SK-N-SH (cell line): Measurements from ENCODE around the gene PCDHGA1. TPM values are rescaled to one million over a fixed set of nuclear protein-coding genes. Genes with fewer than 3 reads are reported as not detected.
"Not testable (repeated sequence)": the region's sequence is repeated elsewhere in the genome, so short reads cannot be mapped to it uniquely, and the experiment has no call there.

Source experiments
- CTCF ChIA-PET: fragments of 300-600, 350-600 bp; formaldehyde crosslinking; extraction: SDS; loops from one replicate; lab custom pipeline; 2021; lab: Yijun Ruan, JAX
- POLR2A ChIA-PET: fragments of 350-600 bp; sonication (Branson Sonifier 250); formaldehyde crosslinking; extraction: SDS; loops from one replicate; lab custom pipeline; 2020; ENCODE audit warnings: antibody characterized with exemption, inconsistent platforms; lab: Yijun Ruan, JAX
- DNase-seq: peaks from one replicate; pipeline ENCODE4 v3.0.0; 2012
- H2AFZ ChIP-seq: fragments of 200-600 bp; sonication (generic); 2 replicates; pipeline ENCODE4 v1.8.1; 2016; ENCODE audit warnings: antibody characterized with exemption, mild to moderate bottlenecking, low read depth
- H3F3A ChIP-seq: fragments of 200-600 bp; sonication (generic); replicated peaks from 2 replicates; pipeline ENCODE3; 2016; ENCODE audit warnings: antibody characterized with exemption, mild to moderate bottlenecking; ENCODE audit not compliant: insufficient read depth
- H3K27ac ChIP-seq, 2 experiments: fragments of 200-500 bp in 1 of 2; fragments of 200-600 bp in 1 of 2; sonication (Bioruptor generic) in 1 of 2; sonication (generic), shearing (Covaris generic) in 1 of 2; 2 replicates each; pipeline versions ENCODE4 v1.5.1 to v1.6.1; 2014 to 2016; ENCODE audit warnings: low read depth in 2 of 2, inconsistent platforms in 1 of 2, low read length in 1 of 2, mild to moderate bottlenecking in 1 of 2, mixed read lengths in 1 of 2
- H3K27me3 ChIP-seq: fragments of 200-600 bp; sonication (generic), shearing (Covaris generic); 2 replicates; pipeline ENCODE4 v1.6.1; 2016; ENCODE audit warnings: mixed run types; ENCODE audit not compliant: insufficient read depth
- H3K36me3 ChIP-seq, 2 experiments: fragments of 200-500 bp in 1 of 2; fragments of 200-600 bp in 1 of 2; sonication (Bioruptor generic) in 1 of 2; sonication (generic) in 1 of 2; replicated peaks in 1 of 2; 2 replicates each; pipeline versions ENCODE3 to v1.5.1; 2014 to 2016; ENCODE audit warnings: low read length in 1 of 2, mild to moderate bottlenecking in 1 of 2; ENCODE audit not compliant: insufficient read depth in 2 of 2, control insufficient read depth in 1 of 2
- H3K4me1 ChIP-seq, 2 experiments: fragments of 200-500 bp in 1 of 2; fragments of 200-600 bp in 1 of 2; sonication (Bioruptor generic) in 1 of 2; sonication (generic), shearing (Covaris generic) in 1 of 2; 2 replicates each; pipeline versions ENCODE4 v1.5.1 to v1.6.1; 2014 to 2016; ENCODE audit warnings: low read depth in 1 of 2, low read length in 1 of 2, mixed run types in 1 of 2; ENCODE audit not compliant: insufficient read depth in 2 of 2, control insufficient read depth in 1 of 2
- H3K4me2 ChIP-seq: fragments of 200-600 bp; sonication (generic), shearing (Covaris generic); 2 replicates; pipeline ENCODE4 v1.6.1; 2017; ENCODE audit warnings: mixed run types
- H3K4me3 ChIP-seq, 2 experiments: fragments of 200-500 bp in 1 of 2; fragments of 200-600 bp in 1 of 2; sonication (Bioruptor generic) in 1 of 2; sonication (generic), shearing (Covaris generic) in 1 of 2; 2 replicates each; pipeline versions ENCODE4 v1.5.1 to v1.8.1; 2014 to 2016; ENCODE audit warnings: low read depth in 2 of 2, inconsistent platforms in 1 of 2, low read length in 1 of 2, mild to moderate bottlenecking in 1 of 2, mixed read lengths in 1 of 2, moderate library complexity in 1 of 2
- H3K79me2 ChIP-seq: fragments of 200-600 bp; sonication (generic); 2 replicates; pipeline ENCODE4 v1.8.1; 2017; ENCODE audit warnings: mild to moderate bottlenecking; ENCODE audit not compliant: insufficient read depth
- H3K9ac ChIP-seq: fragments of 200-600 bp; sonication (generic); 2 replicates; pipeline ENCODE4 v1.6.1; 2017; ENCODE audit warnings: mixed run types
- H3K9me2 ChIP-seq: fragments of 200-600 bp; sonication (generic); 2 replicates; pipeline ENCODE4 v1.6.1; 2017; ENCODE audit warnings: mixed run types
- H3K9me3 ChIP-seq: fragments of 200-600 bp; sonication (generic); 2 replicates; pipeline ENCODE4 v1.6.1; 2017; ENCODE audit warnings: mixed run types, mild to moderate bottlenecking, moderate library complexity
- H4K20me1 ChIP-seq: fragments of 200-600 bp; sonication (generic); 2 replicates; pipeline ENCODE4 v1.6.1; 2017; ENCODE audit warnings: mild to moderate bottlenecking, mixed run types; ENCODE audit not compliant: insufficient read depth
- CTCF ChIP-seq: fragments of 200-600 bp; sonication (generic); IDR thresholded peaks from 2 replicates; pipeline ENCODE4 v1.6.1; 2017; ENCODE audit warnings: antibody characterized with exemption, mild to moderate bottlenecking, moderate library complexity
- ELF1 ChIP-seq: IDR thresholded peaks from 2 replicates; pipeline ENCODE4 v1.4.0; 2012
- EZH2phosphoT487 ChIP-seq: fragments of 200-600 bp; sonication (generic); IDR thresholded peaks from 2 replicates; pipeline ENCODE4 v1.6.1; 2017; ENCODE audit warnings: low read depth, mixed run types, mild to moderate bottlenecking, antibody characterized with exemption, moderate library complexity, borderline replicate concordance
- FOXM1 ChIP-seq: IDR thresholded peaks from 2 replicates; pipeline ENCODE4 v1.4.0; 2012; ENCODE audit warnings: low read depth, mild to moderate bottlenecking
- NRF1 ChIP-seq: IDR thresholded peaks from 2 replicates; pipeline ENCODE4 v1.6.1; 2012; ENCODE audit warnings: low read depth, mild to moderate bottlenecking, low read length
- RAD21 ChIP-seq: IDR thresholded peaks from 2 replicates; pipeline ENCODE4 v1.6.1; 2012; ENCODE audit warnings: mild to moderate bottlenecking, low read length
- REST ChIP-seq: IDR thresholded peaks from 2 replicates; pipeline ENCODE4 v1.6.1; 2012; ENCODE audit warnings: mild to moderate bottlenecking, low read depth, low read length, moderate library complexity
- RXRA ChIP-seq: IDR thresholded peaks from 2 replicates; pipeline ENCODE4 v1.4.0; 2012; ENCODE audit warnings: low read depth, mild to moderate bottlenecking, borderline replicate concordance
- SMC3 ChIP-seq: IDR thresholded peaks from 2 replicates; pipeline ENCODE4 v1.6.1; 2012; ENCODE audit warnings: low read depth, low read length, improper control_type of control experiment
- TEAD4 ChIP-seq: IDR thresholded peaks from 2 replicates; pipeline ENCODE4 v1.4.0; 2012; ENCODE audit warnings: mild to moderate bottlenecking, borderline replicate concordance; ENCODE audit not compliant: insufficient read depth
- USF1 ChIP-seq: IDR thresholded peaks from 2 replicates; pipeline ENCODE4 v1.4.0; 2012; ENCODE audit warnings: low read depth, borderline replicate concordance
- USF2 ChIP-seq: fragments of 150-350 bp; IDR thresholded peaks from 2 replicates; pipeline ENCODE4 v1.6.1; 2017; ENCODE audit warnings: antibody characterized with exemption, low read length, low read depth, borderline replicate concordance
- ZBTB33 ChIP-seq: IDR thresholded peaks from 2 replicates; pipeline ENCODE4 v1.4.0; 2012; ENCODE audit warnings: low read depth, borderline replicate concordance
- WGBS: methylation state at CpG from one replicate; pipeline ENCODE4 v1.1.6; 2017; ENCODE audit warnings: low lambda C conversion rate; 5-methylcytosine and 5-hydroxymethylcytosine counted together
- polyA plus RNA-seq, 3 experiments: library from polyadenylated mRNA; depleted of rRNA; stranded (reverse); fragments of >200 nt; gene quantifications; 2 replicates each; pipeline ENCODE4 v1.2.3, GENCODE V29; 2012

Gene PCDHGA1
- polyA plus RNA-seq, 1 of the 3 experiments (the other 2 are of a cell fraction) = 1.2 TPM

- Histone ChIP-seq H2AFZ (peak within 1 kb of the TSS; percentile 63; the same call in 1 of the 2 replicates), H3K79me2 (peaks cover 18% of the 10 kb centered on the region; the same call in 1 of the 2 replicates), H3K9ac (peak within 1 kb of the TSS; percentile 71), H3K36me3 (peaks cover 3 to 30% of the 10 kb centered on the region in 2 experiments), H3K4me3 (peak within 1 kb of the TSS; percentile 56 to 63), H3K4me2 (peak within 1 kb of the TSS; percentile 55), H3K27ac (peak within 1 kb of the TSS; percentile 63 to 72)
- POLR2A ChIA-PET = interaction anchor here (0.9 to 1.5 kb wide), 4 partner anchors 96 to 146 kb away, joined by 3 to 6 read pairs (median 4); no protein-coding TSS in a partner anchor
- TF ChIP-seq CTCF (peak; percentile 69), RXRA (peak; percentile 21; the same call in 1 of the 2 replicates), SMC3 (peak; percentile 80), NRF1 (peak; percentile 44; the same call in 1 of the 2 replicates), RAD21 (peak; percentile 90)
- not testable (repeated sequence) for H3K4me1 ChIP-seq, H3K9me3 ChIP-seq, H3K27me3 ChIP-seq, H3F3A ChIP-seq, H3K9me2 ChIP-seq, H4K20me1 ChIP-seq
- CTCF ChIA-PET = interaction anchor here (0.6 to 2.2 kb wide), 35 partner anchors 9 to 241 kb away, joined by 3 to 44 read pairs (median 4); partner anchors contain the start of genes PCDHB14, PCDHB8, PCDHGA3 and PCDHGA8
- peak; percentile 85 for DNase-seq
- WGBS = 62% methylated on average over 35 of the region's 47 CpGs
These were observed 87.3 kb downstream of the PCDHGA1 start, which contains the start of gene PCDHGB7 for GRCh38 chr5:141417494-141418172. Gene PCDHGB7 (plus strand): TSS chr5:141417677. CDS start chr5:141417860, 183 bp downstream.

GRCh38 chr5:141419074-141419880, 89.0 kb downstream of the PCDHGA1 start:
- Histone ChIP-seq H3K4me2 (no peak overlapping the region), H3K79me2 (peaks cover 18% of the 10 kb centered on the region; the same call in 1 of the 2 replicates), H3K27ac (no peak overlapping the region), H3K36me3 (peaks cover 3 to 41% of the 10 kb centered on the region in 2 experiments), H3K4me1 (no peaks in the 10 kb centered on the region; a peak in 1 of 4 replicates), H3K4me3 (peak overlapping the region in 1 of 2 experiments; percentile 56; a peak in 1 of 4 replicates), H3K9me3 (0 out of 2 replicates have a peak, but pooled peaks cover 7% of the 10 kb centered on the region), H2AFZ (no peak overlapping the region), H3K9me2 (no peaks in the 10 kb centered on the region), H3F3A (peaks cover 4% of the 10 kb centered on the region), H4K20me1 (no peaks in the 10 kb centered on the region), H3K9ac (no peak overlapping the region), H3K27me3 (no peaks in the 10 kb centered on the region)
- WGBS = 96% methylated on average over 48 of the region's 74 CpGs
- no peak for DNase-seq
- ChIA-PET POLR2A (no interaction called here), CTCF (interaction anchor here (1.3 to 1.7 kb wide), 2 partner anchors 141 to 145 kb away, joined by 3 to 5 read pairs; no protein-coding TSS in a partner anchor)
- TF ChIP-seq FOXM1 (no peak), USF2 (no peak), ZBTB33 (no peak), REST (no peak), EZH2phosphoT487 (no peak), ELF1 (no peak), RAD21 (no peak), TEAD4 (no peak), USF1 (no peak)
